Epithelial cell of prostate (primary cell): ENCODE results near the gene VPS13D.
"Not testable (repeated sequence)": the region's sequence is repeated elsewhere in the genome, so short reads cannot be mapped to it uniquely, and the experiment has no call there.

Experiments
- DNase-seq: peaks from one replicate; pipeline ENCODE4 v3.0.0-alpha.2; 2011; ENCODE audit warnings: low read depth, low spot score
- H3K27ac ChIP-seq: fragments of 450-650 bp; 2 replicates; pipeline ENCODE4 v1.5.1; 2017; ENCODE audit warnings: mild to moderate bottlenecking

Gene VPS13D

DNA sequence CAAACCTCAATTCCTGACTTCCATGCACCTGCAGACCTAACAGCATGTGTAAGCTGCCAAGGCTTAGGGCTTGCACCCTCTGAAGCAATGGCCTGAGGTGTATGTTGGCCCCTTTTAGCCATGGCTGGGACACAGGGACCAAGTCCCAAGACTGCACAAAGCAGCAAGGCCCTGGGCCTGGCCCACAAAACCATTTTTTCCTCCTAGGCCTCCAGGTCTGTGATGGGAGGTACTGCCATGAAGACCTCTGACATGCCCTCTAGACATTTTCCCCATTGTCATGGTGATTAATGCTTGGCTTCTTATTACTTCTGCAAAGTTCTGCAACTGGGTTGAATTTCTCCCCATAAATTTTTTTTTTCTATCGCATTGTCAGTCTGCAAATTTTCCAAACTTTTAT lies 7.1 kb upstream of the VPS13D start:
- not testable (repeated sequence) for H3K27ac ChIP-seq, DNase-seq

DNA sequence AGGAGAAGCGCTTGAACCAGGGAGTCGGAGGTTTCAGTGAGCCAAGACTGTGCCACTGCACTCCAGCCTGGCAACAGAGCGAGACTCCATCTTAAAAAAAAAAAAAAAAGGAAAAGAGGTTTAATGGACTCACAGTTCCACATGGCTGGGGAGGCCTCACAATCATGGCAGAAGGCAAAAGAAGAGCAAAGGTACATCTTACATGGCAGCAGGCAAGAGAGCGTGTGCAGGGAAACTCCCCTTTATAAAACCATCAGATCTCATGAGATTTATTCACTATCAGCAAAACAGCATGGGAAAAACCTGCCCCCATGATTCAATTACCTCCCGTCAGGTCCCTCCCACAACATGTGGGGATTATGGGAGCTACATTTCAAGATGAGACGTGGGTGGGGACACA lies 5.7 kb upstream of the VPS13D start:
- H3K27ac ChIP-seq, DNase-seq: not testable (repeated sequence)

DNA sequence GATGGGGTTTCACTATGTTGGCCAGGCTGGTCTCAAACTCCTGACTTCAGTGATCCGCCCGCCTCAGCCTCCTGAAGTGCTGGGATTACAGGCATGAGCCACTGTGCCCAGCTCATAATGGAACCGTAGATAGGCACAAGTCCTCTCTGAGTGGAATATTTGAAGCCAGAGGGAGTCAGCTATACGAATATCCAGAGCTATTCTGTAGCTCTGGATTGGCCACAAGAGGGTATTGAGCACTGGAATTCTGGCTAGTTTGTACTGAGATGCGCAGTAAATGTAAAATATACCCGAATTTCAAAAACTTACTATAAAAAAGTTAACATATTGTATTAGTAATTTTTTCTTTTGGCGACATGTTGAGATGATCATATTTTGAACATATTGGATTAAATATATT lies 851 bp upstream of the VPS13D start:
- no peak overlapping the region for H3K27ac ChIP-seq
- DNase-seq = no peak

GRCh38 chr1:12229386-12229834 lies 420 bp upstream of the VPS13D start:
- no peak overlapping the region for H3K27ac ChIP-seq
- DNase-seq = no peak

GRCh38 chr1:12230549-12231275 lies 882 bp downstream of the VPS13D start:
- H3K27ac ChIP-seq = peak overlapping the region; percentile 96
- DNase-seq = no peak

- DNase-seq = no peak
- peak overlapping the region; percentile 96 for H3K27ac ChIP-seq
These were observed 1.4 kb downstream of the VPS13D start for GRCh38 chr1:12231276-12231595.

DNA sequence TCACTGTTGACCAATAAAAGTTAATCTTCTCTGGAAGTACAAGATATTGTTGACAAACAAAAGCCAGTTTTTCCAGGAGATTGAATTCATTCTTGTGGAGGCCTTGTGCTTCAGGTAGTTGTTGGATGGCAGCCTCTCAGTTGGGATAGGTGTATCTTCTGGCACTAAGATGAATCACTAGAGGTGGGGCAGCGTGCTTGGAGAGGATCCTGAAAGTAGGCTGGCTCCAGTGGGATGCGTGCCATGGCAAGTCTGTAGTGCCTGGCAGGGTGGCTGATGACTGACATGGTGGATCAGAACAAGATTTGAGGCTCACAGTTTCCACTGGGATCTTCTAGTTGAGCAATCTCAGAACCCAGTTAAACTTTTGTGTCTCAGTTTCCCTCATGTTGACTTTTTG lies 2.4 kb downstream of the VPS13D start:
- peak overlapping the region; percentile 96 for H3K27ac ChIP-seq
- DNase-seq = peak; percentile 92

GRCh38 chr1:12244078-12244477 lies 14.2 kb downstream of the VPS13D start:
- no peak for DNase-seq
- peak overlapping the region; percentile 23 for H3K27ac ChIP-seq

- DNase-seq = no peak
- peak overlapping the region; percentile 23 for H3K27ac ChIP-seq
These were observed 14.8 kb downstream of the VPS13D start for GRCh38 chr1:12244585-12244984.

DNA sequence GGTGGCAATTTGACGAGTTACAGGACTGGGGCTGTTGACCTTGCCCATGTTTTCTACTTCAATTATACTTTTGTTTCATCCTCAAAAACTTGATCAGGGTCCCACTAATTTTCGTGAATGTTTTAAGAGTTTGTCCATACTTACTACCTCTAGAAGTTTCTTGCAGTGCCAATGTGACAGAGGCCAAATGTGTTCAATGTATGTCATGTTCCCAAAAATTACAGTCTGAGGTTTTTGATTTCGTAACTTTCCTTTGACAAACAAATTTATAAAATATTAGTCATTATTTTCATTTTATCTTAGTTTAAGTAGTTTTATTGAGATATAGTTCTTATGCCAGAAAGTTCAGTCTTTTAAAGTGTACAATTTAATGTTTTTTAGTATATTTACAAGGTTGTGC lies 15.3 kb downstream of the VPS13D start:
- no peak for DNase-seq
- H3K27ac ChIP-seq = peak overlapping the region; percentile 23

DNA sequence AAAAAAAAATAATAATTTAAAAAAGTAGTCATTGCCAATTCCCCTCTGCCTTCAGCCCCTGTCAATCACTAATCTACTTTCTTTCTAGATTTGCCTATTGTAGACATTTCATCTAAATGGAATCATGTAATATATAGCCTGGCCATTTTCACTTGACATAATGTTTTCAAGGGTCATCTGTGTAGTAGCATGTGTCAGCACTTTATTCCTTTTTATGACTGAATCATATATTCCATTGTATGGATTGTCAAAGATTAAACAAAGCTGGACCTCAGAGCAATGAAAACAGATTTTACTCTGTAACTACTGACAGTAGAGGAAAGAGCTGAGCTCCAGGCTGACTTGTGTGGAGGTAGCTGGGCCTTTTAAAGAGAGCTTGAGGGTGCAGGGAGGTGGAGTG lies 15.9 kb downstream of the VPS13D start:
- no peak for DNase-seq
- H3K27ac ChIP-seq = no peak overlapping the region

DNA sequence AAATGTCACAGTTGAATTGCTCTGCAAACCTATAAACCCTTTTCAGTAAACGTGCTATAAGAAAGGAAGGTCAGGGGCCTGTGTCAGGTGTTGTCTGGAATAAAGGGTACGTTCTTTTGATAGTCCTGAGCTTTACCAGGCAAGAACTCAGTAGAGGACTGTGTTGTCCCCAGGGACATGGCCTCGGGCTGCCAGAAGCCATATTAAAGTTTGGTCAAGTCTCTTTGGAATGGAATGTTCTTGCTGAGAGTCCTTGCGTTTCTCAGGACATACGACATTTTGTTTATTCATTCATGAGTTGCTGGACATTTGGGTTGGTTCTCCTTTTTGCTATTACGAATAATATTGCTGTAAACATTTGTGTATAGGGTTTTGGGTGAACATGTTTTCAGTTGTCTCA lies 16.8 kb downstream of the VPS13D start:
- no peak for DNase-seq
- H3K27ac ChIP-seq = no peak overlapping the region

DNA sequence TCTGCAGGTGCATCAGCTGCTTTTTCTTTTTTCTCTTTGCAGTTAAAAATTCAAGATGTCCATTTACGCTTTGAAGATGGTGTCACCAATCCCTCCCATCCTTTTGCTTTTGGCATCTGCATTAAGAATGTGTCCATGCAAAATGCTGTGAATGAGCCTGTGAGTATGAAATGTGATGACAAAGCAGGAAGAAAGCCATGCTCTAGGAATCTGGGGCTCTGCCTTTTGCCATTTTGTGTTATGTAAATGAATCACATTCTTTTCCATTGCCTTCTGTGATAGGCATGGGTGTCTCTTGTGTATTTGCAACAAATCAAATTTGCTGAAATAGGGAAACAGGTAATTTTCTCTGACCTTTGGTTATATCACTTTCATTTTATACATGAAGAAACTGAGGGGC lies 19.4 kb downstream of the VPS13D start:
- no peak overlapping the region for H3K27ac ChIP-seq
- no peak for DNase-seq

- DNase-seq = no peak
- no peak overlapping the region for H3K27ac ChIP-seq
These were observed 19.9 kb downstream of the VPS13D start for GRCh38 chr1:12249748-12250147.

DNA sequence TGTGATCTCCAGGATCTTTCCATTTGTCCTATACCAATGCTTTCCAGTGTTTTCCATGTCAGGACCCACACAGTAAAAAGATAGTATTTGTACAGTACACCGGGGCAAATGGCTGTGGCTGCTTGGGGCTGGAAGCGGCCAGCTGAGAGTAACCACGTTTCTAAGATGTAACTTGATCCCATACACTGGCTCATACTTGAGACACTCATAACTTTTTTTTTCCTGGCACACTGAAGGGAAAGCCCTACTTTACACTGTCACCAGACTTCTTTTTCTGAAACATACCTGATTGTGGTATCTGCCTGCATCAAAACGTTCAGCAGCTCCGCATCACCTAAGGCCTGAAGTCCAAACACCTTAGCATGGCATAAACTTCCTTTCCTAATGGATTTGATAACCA lies 21.6 kb downstream of the VPS13D start:
- no peak for DNase-seq
- H3K27ac ChIP-seq = no peak overlapping the region

DNA sequence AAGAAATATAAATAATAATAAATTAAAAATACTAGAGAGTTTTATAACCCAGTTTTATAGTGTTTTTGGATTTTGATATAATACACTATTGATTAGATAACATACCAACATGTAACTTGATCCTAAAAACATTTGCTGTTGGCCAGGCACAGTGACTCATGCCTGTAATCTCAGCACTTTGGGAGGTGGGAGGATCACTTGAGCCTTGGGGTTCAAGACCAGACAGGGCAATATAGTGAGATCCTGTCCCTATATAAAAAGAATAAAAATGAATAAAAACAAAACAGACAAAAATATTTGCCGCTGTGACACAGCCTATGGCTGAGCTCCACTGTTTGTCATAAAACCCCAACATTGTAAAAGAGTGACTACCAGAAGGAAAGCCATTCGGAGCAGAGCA lies 26.1 kb downstream of the VPS13D start:
- H3K27ac ChIP-seq = no peak overlapping the region
- no peak for DNase-seq

- H3K27ac ChIP-seq = no peak overlapping the region
- DNase-seq = no peak
These were observed 28.4 kb downstream of the VPS13D start for GRCh38 chr1:12258272-12258671.

- no peak overlapping the region for H3K27ac ChIP-seq
- DNase-seq = no peak
These were observed 39.5 kb downstream of the VPS13D start for GRCh38 chr1:12269351-12269750.

DNA sequence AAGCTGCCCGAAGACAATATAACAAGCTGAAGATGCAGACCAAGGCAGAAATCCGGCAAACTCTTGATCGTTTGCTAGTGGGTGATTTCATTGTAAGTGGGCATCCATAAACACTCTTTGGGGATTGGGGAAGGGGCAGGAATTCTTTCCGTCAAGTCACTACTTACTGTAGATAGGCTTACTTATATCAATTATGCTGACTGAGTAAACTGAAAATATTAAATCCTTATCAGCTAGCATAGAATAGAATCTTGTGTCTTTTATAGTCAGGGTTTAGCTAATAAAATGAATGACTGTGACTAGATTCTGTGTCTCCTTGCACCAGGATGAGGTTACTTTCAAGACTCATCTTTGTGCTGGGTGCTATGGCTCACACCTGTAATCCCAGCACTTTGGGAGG lies 41.2 kb downstream of the VPS13D start:
- no peak overlapping the region for H3K27ac ChIP-seq
- no peak for DNase-seq

DNA sequence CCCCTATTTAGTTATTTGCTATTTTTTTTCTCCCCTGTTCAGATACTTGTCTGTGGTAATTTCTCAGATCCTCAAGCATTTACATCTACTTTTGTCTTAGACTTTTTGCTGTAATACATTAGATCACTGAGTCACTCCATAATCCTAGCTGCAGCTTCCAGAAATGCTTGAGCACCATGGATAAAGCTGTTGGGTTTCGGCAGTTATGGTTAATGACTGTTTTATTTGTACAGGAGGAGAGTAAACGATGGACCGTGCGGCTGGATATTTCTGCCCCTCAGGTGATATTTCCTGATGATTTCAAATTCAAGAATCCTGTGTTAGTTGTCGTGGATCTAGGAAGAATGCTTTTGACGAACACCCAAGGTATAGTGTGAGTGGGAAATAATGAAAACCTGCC lies 42.9 kb downstream of the VPS13D start:
- no peak for DNase-seq
- no peak overlapping the region for H3K27ac ChIP-seq

DNA sequence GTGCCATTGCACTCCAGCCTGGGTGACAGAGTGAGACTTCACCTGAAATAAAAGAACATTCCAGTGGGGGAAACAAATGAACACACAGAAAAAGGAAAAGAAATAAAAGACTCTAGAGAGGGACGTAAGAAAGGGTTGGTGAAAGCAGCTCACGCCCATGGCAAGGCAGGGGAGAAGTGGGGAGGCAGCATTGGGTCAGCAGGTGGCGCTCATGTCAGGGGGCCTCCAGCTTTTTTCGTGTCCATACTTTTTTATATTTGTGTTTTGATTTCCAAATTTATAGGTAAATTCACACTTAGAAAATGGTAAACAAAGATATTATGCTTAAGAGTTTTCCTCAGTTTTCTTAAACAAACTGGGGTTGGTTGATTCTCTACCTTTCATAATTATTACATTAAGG lies 45.5 kb downstream of the VPS13D start:
- no peak for DNase-seq
- no peak overlapping the region for H3K27ac ChIP-seq

- no peak for DNase-seq
- no peak overlapping the region for H3K27ac ChIP-seq
These were observed 46.4 kb downstream of the VPS13D start for GRCh38 chr1:12276225-12276624.

GRCh38 chr1:12279003-12279402 lies 49.2 kb downstream of the VPS13D start:
- H3K27ac ChIP-seq = no peak overlapping the region
- no peak for DNase-seq
